Hypothalamus (tissue), 51 donors: ENCODE measurements around the gene DCAKD.

ENCODE experiments used
- DNase-seq, 51 donors: peaks; one replicate each; lab custom pipeline; 2025; lab: John Stamatoyannopoulos, UW

The DCAKD gene

GRCh38 chr17:45034599-45034998, 16.8 kb downstream of the DCAKD start:
- DNase-seq = no peak

GRCh38 chr17:45032174-45032541, 19.3 kb downstream of the DCAKD start:
- DNase-seq = no peak

- no peak for DNase-seq
Measured at GRCh38 chr17:45031231-45032173, 19.9 kb downstream of the DCAKD start.

GRCh38 chr17:45030733-45031132, 20.7 kb downstream of the DCAKD start:
- DNase-seq = no peak

- no peak for DNase-seq
Measured at GRCh38 chr17:45029758-45030423, 21.5 kb downstream of the DCAKD start.

GRCh38 chr17:45029096-45029495, 22.3 kb downstream of the DCAKD start:
- no peak for DNase-seq

- DNase-seq = no peak
Measured at GRCh38 chr17:45022655-45023339, 28.6 kb downstream of the DCAKD start.

GRCh38 chr17:45022288-45022648, 29.2 kb downstream of the DCAKD start:
- no peak for DNase-seq

GRCh38 chr17:45021607-45022287, 29.7 kb downstream of the DCAKD start:
- peak in 38 of 51 donors; percentile 6 to 69 (median 34) for DNase-seq

- DNase-seq = peak in 23 of 51 donors; percentile 8 to 47 (median 27)
Measured at GRCh38 chr17:45020354-45021138, 30.9 kb downstream of the DCAKD start.

- DNase-seq = peak in 28 of 51 donors; percentile 6 to 62 (median 31)
Measured at GRCh38 chr17:45018848-45019711, 32.4 kb downstream of the DCAKD start.

GRCh38 chr17:45018514-45018847, 33.0 kb downstream of the DCAKD start:
- DNase-seq = no peak

- no peak for DNase-seq
Measured at GRCh38 chr17:45016823-45017222, 34.6 kb downstream of the DCAKD start.

GRCh38 chr17:45016237-45016636, 35.2 kb downstream of the DCAKD start:
- no peak for DNase-seq

- peak in 6 of 51 donors; percentile 9 to 35 (median 18) for DNase-seq
Measured at GRCh38 chr17:45013021-45013997, 38.1 kb downstream of the DCAKD start.

GRCh38 chr17:45011767-45012166, 39.7 kb downstream of the DCAKD start:
- no peak for DNase-seq

GRCh38 chr17:45009676-45010467, 41.6 kb downstream of the DCAKD start:
- no peak for DNase-seq
